ENCODE measurements around the gene USH2A.

DNA sequence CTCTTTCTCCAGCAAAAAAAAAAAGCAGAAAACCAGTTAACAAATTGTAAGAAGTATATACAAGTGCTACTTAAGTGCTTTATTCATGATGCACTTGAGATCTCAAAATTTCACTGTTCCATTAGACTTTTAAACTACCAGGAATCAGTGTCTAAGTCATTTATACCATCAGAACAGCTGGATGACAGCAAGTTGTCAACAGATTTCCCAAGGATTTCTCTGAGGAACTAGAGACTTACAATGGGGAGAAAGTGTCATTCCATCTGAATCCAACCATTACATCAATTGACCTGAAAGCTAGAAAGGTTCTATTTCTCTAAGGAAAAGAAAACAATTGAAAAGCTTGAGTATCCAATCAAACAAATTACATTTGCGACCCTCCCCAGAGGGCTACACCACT is 43.8 kb downstream of the USH2A start:
- TF ChIP-seq EZH2 (IDR thresholded peaks at IDR 0.05; ENCODE audit: insufficient read depth, low read length), result no peak
- TF ChIP-seq, protein P1, sequence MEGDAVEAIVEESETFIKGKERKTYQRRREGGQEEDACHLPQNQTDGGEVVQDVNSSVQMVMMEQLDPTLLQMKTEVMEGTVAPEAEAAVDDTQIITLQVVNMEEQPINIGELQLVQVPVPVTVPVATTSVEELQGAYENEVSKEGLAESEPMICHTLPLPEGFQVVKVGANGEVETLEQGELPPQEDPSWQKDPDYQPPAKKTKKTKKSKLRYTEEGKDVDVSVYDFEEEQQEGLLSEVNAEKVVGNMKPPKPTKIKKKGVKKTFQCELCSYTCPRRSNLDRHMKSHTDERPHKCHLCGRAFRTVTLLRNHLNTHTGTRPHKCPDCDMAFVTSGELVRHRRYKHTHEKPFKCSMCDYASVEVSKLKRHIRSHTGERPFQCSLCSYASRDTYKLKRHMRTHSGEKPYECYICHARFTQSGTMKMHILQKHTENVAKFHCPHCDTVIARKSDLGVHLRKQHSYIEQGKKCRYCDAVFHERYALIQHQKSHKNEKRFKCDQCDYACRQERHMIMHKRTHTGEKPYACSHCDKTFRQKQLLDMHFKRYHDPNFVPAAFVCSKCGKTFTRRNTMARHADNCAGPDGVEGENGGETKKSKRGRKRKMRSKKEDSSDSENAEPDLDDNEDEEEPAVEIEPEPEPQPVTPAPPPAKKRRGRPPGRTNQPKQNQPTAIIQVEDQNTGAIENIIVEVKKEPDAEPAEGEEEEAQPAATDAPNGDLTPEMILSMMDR (IDR thresholded peaks at IDR 0.05; ENCODE audit: insufficient read depth, low read depth, low read length), result no peak
